C4-2B (cell line): ENCODE measurements around the gene ASXL3.

ENCODE experiments used
- H3K27ac ChIP-seq: fragments of 450-650 bp; 2 replicates; pipeline ENCODE4 v1.5.1; 2017
- ZFX ChIP-seq: fragments of 450-650 bp; IDR thresholded peaks from 2 replicates; pipeline ENCODE4 v1.6.1; 2017
- TF ChIP-seq, protein P1 (sequence below): fragments of 450-650 bp; conservative IDR thresholded peaks from 2 replicates; pipeline ENCODE4 v1.5.1; 2017; ENCODE audit warnings: mild to moderate bottlenecking

Gene ASXL3

DNA sequence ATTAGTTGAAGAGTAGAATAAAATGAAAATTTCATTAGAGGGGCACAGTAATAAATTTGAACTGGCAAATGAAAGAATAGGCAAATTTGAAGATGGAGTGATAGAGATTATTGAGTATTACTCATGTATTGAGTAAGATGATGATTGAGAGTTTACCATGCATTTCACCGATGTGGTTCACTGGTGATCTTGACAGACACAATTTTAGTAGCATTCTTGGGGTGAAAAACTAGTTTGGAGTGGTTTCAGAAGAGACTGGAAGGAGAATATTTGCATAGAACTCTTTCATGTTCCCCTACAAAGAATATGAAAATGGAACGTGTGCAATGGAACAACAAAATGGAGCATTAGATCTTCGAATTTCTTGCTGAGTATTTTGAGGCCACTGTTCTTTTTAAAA, 121.4 kb downstream of the ASXL3 start:
- TF ChIP-seq, protein P1, sequence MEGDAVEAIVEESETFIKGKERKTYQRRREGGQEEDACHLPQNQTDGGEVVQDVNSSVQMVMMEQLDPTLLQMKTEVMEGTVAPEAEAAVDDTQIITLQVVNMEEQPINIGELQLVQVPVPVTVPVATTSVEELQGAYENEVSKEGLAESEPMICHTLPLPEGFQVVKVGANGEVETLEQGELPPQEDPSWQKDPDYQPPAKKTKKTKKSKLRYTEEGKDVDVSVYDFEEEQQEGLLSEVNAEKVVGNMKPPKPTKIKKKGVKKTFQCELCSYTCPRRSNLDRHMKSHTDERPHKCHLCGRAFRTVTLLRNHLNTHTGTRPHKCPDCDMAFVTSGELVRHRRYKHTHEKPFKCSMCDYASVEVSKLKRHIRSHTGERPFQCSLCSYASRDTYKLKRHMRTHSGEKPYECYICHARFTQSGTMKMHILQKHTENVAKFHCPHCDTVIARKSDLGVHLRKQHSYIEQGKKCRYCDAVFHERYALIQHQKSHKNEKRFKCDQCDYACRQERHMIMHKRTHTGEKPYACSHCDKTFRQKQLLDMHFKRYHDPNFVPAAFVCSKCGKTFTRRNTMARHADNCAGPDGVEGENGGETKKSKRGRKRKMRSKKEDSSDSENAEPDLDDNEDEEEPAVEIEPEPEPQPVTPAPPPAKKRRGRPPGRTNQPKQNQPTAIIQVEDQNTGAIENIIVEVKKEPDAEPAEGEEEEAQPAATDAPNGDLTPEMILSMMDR: no peak
- no peak for TF ChIP-seq ZFX
- H3K27ac ChIP-seq: no peak overlapping the region

DNA sequence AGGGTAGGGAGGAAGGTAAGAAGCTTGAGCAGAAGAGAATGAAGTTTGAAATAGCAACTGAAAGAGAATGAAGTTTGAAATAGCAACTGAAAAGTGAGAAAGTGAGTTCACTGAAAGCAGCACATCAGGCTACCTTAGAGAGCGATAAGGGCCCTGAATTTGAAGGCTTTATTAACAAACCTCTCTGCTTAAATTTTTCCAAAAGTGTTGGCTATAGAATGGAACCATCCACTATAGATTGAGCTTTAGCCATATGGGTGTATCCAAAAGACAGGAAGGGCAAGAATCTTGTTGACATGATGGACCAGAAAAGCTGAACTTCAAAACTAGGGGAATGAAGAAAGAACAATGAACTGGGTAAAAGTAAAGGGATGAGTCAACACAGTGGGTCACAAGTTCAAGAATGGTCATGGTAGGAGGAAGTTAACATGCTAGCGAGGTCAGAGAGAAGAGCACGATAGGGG, 122.5 kb downstream of the ASXL3 start:
- H3K27ac ChIP-seq: no peak overlapping the region
- no peak for TF ChIP-seq ZFX
- TF ChIP-seq, protein P1: no peak

DNA sequence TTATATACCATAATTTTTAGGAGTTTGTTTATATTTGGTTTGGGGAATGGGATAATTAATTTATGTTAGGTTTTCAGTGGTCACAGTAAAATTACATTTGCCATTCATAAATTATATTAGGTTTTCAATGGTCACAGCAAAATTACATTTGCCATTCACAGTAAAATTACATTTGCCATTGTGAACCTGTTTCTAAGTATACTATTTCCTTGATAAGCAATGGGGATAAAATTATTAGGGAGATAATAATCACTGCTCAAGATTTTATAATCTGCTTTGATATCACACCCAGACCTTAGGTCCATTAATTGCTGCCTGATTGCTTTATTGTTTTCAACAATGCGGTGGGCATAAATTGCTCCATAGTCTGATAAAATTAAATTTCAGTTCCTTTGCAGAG, 124.6 kb downstream of the ASXL3 start:
- H3K27ac ChIP-seq: no peak overlapping the region
- TF ChIP-seq, protein P1: no peak
- TF ChIP-seq ZFX: no peak

DNA sequence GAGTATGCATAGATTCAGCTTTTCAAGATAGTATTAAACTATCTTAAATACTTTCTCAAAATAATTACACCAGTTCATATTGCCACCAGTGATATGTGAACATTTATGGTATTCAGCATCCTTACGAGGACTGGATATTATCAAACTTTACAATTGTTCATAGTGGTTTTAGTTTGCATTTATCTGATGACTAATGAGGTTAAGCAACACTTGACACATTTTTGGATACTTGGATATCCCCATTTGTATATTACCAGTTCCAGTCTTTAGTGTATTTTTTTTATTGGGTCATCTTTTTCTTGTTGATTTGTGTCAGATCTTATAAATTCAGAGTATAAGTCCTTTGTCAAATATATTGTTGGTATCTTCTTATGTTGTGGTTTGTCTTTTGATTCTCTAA, 128.4 kb downstream of the ASXL3 start:
- no peak for TF ChIP-seq ZFX
- TF ChIP-seq, protein P1: no peak
- no peak overlapping the region for H3K27ac ChIP-seq

DNA sequence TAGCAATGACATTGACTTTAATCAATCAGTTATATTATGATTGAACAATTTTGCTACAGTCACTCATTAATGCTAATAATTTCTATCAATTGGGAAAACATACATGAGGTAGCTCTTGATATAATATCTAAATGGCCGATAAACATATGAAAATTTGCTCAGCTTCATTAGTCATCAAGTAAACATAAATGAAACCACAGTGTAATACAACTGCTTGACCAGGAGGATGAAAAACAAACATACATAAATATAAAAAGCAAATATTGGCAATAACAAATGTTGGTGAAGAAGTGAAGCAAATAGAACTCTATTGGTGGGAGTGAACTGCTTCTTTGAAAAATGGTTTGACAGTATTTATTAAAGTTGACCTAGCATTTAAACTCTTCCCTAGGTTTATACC, 130.9 kb downstream of the ASXL3 start:
- H3K27ac ChIP-seq: no peak overlapping the region
- TF ChIP-seq ZFX: no peak
- TF ChIP-seq, protein P1: no peak

DNA sequence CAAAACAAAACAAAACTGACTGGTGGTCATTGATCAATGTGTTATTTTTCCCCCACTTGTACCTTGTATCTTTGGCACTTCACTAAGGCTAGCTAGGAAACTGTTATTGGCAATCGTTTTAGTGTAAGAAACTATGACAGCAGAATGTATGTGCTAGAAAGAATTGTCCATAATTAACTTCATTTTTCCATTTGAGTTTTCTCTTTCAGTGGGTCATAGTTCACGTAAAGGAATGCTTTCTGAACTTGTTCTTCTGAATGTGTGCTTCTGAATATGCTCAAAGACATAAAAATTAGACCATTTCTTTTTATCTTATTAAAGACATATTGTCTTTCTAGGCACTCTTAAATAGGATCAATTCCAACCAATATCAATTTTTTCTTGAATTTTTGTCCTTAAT, 132.2 kb downstream of the ASXL3 start:
- TF ChIP-seq ZFX: no peak
- TF ChIP-seq, protein P1: no peak
- no peak overlapping the region for H3K27ac ChIP-seq

DNA sequence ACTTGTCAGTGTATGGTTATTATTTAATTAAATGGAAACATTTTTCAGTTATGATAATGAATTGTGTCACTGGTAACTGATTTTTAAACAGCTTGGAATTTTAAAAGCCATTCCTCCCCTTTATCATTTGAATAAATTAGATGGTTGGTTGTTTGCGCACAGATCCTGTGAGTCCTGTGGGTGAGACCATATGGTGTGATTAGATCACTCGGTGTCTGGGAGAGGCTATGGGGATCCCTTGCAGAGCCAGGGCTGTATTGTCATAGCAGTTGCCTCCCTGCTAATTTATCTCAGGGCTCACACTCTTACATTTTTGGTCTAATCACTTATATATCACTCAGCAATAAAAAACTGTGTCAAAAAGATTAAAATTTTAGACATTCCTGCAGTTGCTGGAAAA, 133.5 kb downstream of the ASXL3 start:
- TF ChIP-seq ZFX: no peak
- TF ChIP-seq, protein P1: no peak
- no peak overlapping the region for H3K27ac ChIP-seq
